Ecto neural progenitor cell (in vitro differentiated cells): ENCODE results near the gene CHRNA4.

ENCODE experiments used
- DNase-seq: peaks from one replicate; pipeline ENCODE4 v3.0.0-alpha.2; 2018; ENCODE audit warnings: low spot score

The CHRNA4 gene

GRCh38 chr20:63377256-63377941, 16.2 kb upstream of the CHRNA4 start:
- peak; percentile 86 for DNase-seq

- no peak for DNase-seq
These were observed 15.4 kb upstream of the CHRNA4 start for GRCh38 chr20:63376283-63377250.

GRCh38 chr20:63375438-63375837, 14.3 kb upstream of the CHRNA4 start:
- no peak for DNase-seq

- no peak for DNase-seq
These were observed 13.4 kb upstream of the CHRNA4 start for GRCh38 chr20:63374504-63374903.

- no peak for DNase-seq
These were observed 12.8 kb upstream of the CHRNA4 start for GRCh38 chr20:63373996-63374395.

GRCh38 chr20:63372971-63373885, 12.1 kb upstream of the CHRNA4 start:
- no peak for DNase-seq

GRCh38 chr20:63371291-63371865, 10.2 kb upstream of the CHRNA4 start:
- DNase-seq: no peak

GRCh38 chr20:63370618-63371187, 9.6 kb upstream of the CHRNA4 start:
- DNase-seq: no peak

- DNase-seq: no peak
These were observed 8.8 kb upstream of the CHRNA4 start for GRCh38 chr20:63369724-63370617.

GRCh38 chr20:63369024-63369530, 7.9 kb upstream of the CHRNA4 start:
- DNase-seq: no peak

GRCh38 chr20:63368151-63368550, 7.0 kb upstream of the CHRNA4 start:
- DNase-seq: no peak

GRCh38 chr20:63367446-63368055, 6.4 kb upstream of the CHRNA4 start:
- DNase-seq: no peak

- DNase-seq: no peak
These were observed 5.5 kb upstream of the CHRNA4 start for GRCh38 chr20:63366390-63367365.

- no peak for DNase-seq
These were observed 4.6 kb upstream of the CHRNA4 start for GRCh38 chr20:63365601-63366389.

GRCh38 chr20:63364801-63365585, 3.8 kb upstream of the CHRNA4 start:
- DNase-seq: no peak

GRCh38 chr20:63363981-63364561, 2.9 kb upstream of the CHRNA4 start:
- DNase-seq: no peak
